ENCODE results near the gene CDC20. TPM values are rescaled to one million over a fixed set of nuclear protein-coding genes. Genes with fewer than 3 reads are reported as not detected.

CDC20 gene
- total RNA-seq, 1 experiment from 2014 or later: 355 TPM

GRCh38 chr1:43379476-43379875 lies 20.7 kb downstream of the CDC20 start (continued):
- TF ChIP-seq CTCF (IDR thresholded peaks at IDR 0.05 in 2 of 3, conservative IDR thresholded peaks at IDR 0.05 in 1 of 3; ENCODE audit: borderline replicate concordance in 1 of 3, insufficient read depth in 1 of 3, low read depth in 2 of 3, low read length in 2 of 3) (no peak), RAD21 (IDR thresholded peaks at IDR 0.05; ENCODE audit: low read depth) (no peak)

GRCh38 chr1:43381612-43382011 lies 22.8 kb downstream of the CDC20 start:
- Histone ChIP-seq H3K36me3 (ENCODE audit: control insufficient read depth in 1 of 2, insufficient read depth in 2 of 2, low read length in 2 of 2) (peaks cover 17 to 29% of the 10 kb centered on the region in 2 experiments), H3K4me1 (ENCODE audit: control insufficient read depth in 1 of 2, insufficient read depth in 2 of 2, low read length in 2 of 2) (no peaks in the 10 kb centered on the region), H4K20me1 (ENCODE audit: insufficient read depth) (no peaks in the 10 kb centered on the region), H3K9me3 (ENCODE audit: control insufficient read depth in 1 of 2, insufficient read depth in 1 of 2, low read depth in 1 of 2, low read length in 2 of 2) (no peaks in the 10 kb centered on the region), H3K79me2 (ENCODE audit: insufficient read depth, low read length) (no peaks in the 10 kb centered on the region), H3K9ac (ENCODE audit: low read length) (no peak overlapping the region), H2AFZ (ENCODE audit: low read depth, low read length, poor library complexity, severe bottlenecking) (no peak overlapping the region), H3K27me3 (ENCODE audit: insufficient read depth, low read length) (no peaks in the 10 kb centered on the region), H3K27ac (ENCODE audit: low read depth, low read length) (no peak overlapping the region), H3K9me2 (ENCODE audit: insufficient read depth) (no peaks in the 10 kb centered on the region), H3K4me3 (replicated peaks in 1 of 2; ENCODE audit: low read depth in 1 of 2, low read length in 2 of 2) (no peak overlapping the region), H3K4me2 (ENCODE audit: low read length) (no peak overlapping the region)
- ChIA-PET CTCF (no interaction called here), RAD21 (ENCODE audit: low non-redundant PET in 1 of 2, low total read pairs in 2 of 2, uncharacterized antibody in 2 of 2, unreplicated experiment in 2 of 2) (interaction anchor here in 1 of 2 experiments (0.7 kb wide), 1 partner anchor 24 kb away, joined by 7 read pairs; no protein-coding TSS in a partner anchor), POLR2A (interaction anchor here (1.4 kb wide), 1 partner anchor 14 kb away, joined by 5 read pairs; the partner anchor contains the start of gene ELOVL1)
- no TSS peak for BruUV-seq (replicated peaks)
- intact Hi-C loops (cut with micrococcal nuclease): no loop called here
- no peak for DNase-seq (ENCODE audit: low read depth, low spot score)
- no peak for ATAC-seq
- TF ChIP-seq FOSL1 (IDR thresholded peaks at IDR 0.05; ENCODE audit: low read depth): no peak
- TF ChIP-seq CTCF (IDR thresholded peaks at IDR 0.05 in 2 of 3, conservative IDR thresholded peaks at IDR 0.05 in 1 of 3; ENCODE audit: borderline replicate concordance in 1 of 3, insufficient read depth in 1 of 3, low read depth in 2 of 3, low read length in 2 of 3): no peak
- TF ChIP-seq MAX (IDR thresholded peaks at IDR 0.05): no peak
- TF ChIP-seq RAD21 (IDR thresholded peaks at IDR 0.05; ENCODE audit: low read depth): no peak
- no peak for TF ChIP-seq POLR2A (IDR thresholded peaks at IDR 0.05; ENCODE audit: borderline replicate concordance, extremely low read depth, insufficient read depth, insufficient read length)
- no peak for TF ChIP-seq EGR1 (IDR thresholded peaks at IDR 0.05; ENCODE audit: low read depth)
- TF ChIP-seq ZFX (IDR thresholded peaks at IDR 0.05): no peak
- no peak for TF ChIP-seq EZH2 (IDR thresholded peaks at IDR 0.05)
- no peak for TF ChIP-seq ZBTB33 (IDR thresholded peaks at IDR 0.05; ENCODE audit: extremely low read depth, insufficient replicate concordance, low read length)
- TF ChIP-seq, protein P1, sequence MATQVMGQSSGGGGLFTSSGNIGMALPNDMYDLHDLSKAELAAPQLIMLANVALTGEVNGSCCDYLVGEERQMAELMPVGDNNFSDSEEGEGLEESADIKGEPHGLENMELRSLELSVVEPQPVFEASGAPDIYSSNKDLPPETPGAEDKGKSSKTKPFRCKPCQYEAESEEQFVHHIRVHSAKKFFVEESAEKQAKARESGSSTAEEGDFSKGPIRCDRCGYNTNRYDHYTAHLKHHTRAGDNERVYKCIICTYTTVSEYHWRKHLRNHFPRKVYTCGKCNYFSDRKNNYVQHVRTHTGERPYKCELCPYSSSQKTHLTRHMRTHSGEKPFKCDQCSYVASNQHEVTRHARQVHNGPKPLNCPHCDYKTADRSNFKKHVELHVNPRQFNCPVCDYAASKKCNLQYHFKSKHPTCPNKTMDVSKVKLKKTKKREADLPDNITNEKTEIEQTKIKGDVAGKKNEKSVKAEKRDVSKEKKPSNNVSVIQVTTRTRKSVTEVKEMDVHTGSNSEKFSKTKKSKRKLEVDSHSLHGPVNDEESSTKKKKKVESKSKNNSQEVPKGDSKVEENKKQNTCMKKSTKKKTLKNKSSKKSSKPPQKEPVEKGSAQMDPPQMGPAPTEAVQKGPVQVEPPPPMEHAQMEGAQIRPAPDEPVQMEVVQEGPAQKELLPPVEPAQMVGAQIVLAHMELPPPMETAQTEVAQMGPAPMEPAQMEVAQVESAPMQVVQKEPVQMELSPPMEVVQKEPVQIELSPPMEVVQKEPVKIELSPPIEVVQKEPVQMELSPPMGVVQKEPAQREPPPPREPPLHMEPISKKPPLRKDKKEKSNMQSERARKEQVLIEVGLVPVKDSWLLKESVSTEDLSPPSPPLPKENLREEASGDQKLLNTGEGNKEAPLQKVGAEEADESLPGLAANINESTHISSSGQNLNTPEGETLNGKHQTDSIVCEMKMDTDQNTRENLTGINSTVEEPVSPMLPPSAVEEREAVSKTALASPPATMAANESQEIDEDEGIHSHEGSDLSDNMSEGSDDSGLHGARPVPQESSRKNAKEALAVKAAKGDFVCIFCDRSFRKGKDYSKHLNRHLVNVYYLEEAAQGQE (IDR thresholded peaks at IDR 0.05; ENCODE audit: low read depth): no peak
- TF ChIP-seq POLR2AphosphoS5 (IDR thresholded peaks at IDR 0.05; ENCODE audit: low read depth, low read length): no peak
- TF ChIP-seq ATF3 (IDR thresholded peaks at IDR 0.05): no peak
- no peak for TF ChIP-seq ZNF274 (IDR thresholded peaks at IDR 0.05; ENCODE audit: low read depth, low read length)
- no peak for TF ChIP-seq SP1 (IDR thresholded peaks at IDR 0.05; ENCODE audit: low read depth)

Data from HCT116 (cell line).